BE2C (cell line): ENCODE results near the gene NF1.
"Not testable (repeated sequence)": the region's sequence is repeated elsewhere in the genome, so short reads cannot be mapped to it uniquely, and the experiment has no call there.

Source experiments
- DNase-seq: peaks from one replicate; pipeline ENCODE4 v3.0.0-alpha.2; 2020
- H3K27me3 ChIP-seq: fragments of 250-450 bp; sonication (Bioruptor Pico); 2 replicates; pipeline ENCODE4 v1.5.1; 2020; ENCODE audit warnings: mild to moderate bottlenecking
- H3K36me3 ChIP-seq: fragments of 250-450 bp; sonication (Bioruptor Pico); 2 replicates; pipeline ENCODE4 v1.5.1; 2020; ENCODE audit warnings: mild to moderate bottlenecking
- H3K4me1 ChIP-seq: fragments of 250-450 bp; sonication (Bioruptor Pico); 2 replicates; pipeline ENCODE4 v1.5.1; 2020
- H3K4me3 ChIP-seq: 2 replicates; pipeline ENCODE4 v1.5.1; 2011; ENCODE audit warnings: low read depth, low read length
- H3K9me3 ChIP-seq: fragments of 250-450 bp; sonication (Bioruptor Pico); 2 replicates; pipeline ENCODE4 v1.5.1; 2020
- TF ChIP-seq, protein P1 (sequence below): IDR thresholded peaks from 2 replicates; pipeline ENCODE4 v1.5.1; 2012; ENCODE audit warnings: mild to moderate bottlenecking, low read depth, low read length

NF1 gene

DNA sequence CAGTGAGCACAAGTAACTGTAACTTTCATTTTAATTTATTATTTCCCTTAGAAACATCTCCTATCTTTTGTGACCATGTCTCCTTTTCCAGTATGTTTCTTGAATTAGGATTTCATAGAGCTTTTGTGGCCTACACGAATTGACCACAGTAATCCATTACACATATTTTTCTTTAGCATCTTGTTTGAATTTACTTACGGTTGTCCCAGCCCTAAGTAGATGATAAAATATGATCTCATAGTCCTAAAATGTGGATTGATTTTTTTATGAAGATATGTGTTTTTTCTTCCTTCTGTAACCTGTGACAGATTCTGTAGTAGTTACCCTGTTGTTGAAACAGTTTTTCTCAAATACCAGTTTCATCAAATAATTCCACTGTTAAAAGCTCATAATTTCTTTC is 61.5 kb downstream of the NF1 start:
- H3K36me3 ChIP-seq: no peaks in the 10 kb centered on the region
- no peak for DNase-seq
- no peak overlapping the region for H3K4me3 ChIP-seq
- H3K4me1 ChIP-seq: no peaks in the 10 kb centered on the region
- H3K9me3 ChIP-seq: no peaks in the 10 kb centered on the region
- H3K27me3 ChIP-seq: no peaks in the 10 kb centered on the region
- TF ChIP-seq, protein P1, sequence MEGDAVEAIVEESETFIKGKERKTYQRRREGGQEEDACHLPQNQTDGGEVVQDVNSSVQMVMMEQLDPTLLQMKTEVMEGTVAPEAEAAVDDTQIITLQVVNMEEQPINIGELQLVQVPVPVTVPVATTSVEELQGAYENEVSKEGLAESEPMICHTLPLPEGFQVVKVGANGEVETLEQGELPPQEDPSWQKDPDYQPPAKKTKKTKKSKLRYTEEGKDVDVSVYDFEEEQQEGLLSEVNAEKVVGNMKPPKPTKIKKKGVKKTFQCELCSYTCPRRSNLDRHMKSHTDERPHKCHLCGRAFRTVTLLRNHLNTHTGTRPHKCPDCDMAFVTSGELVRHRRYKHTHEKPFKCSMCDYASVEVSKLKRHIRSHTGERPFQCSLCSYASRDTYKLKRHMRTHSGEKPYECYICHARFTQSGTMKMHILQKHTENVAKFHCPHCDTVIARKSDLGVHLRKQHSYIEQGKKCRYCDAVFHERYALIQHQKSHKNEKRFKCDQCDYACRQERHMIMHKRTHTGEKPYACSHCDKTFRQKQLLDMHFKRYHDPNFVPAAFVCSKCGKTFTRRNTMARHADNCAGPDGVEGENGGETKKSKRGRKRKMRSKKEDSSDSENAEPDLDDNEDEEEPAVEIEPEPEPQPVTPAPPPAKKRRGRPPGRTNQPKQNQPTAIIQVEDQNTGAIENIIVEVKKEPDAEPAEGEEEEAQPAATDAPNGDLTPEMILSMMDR: no peak

GRCh38 chr17:31156864-31157263 is 62.1 kb downstream of the NF1 start:
- DNase-seq, H3K9me3 ChIP-seq, H3K36me3 ChIP-seq, H3K27me3 ChIP-seq, H3K4me1 ChIP-seq, H3K4me3 ChIP-seq: not testable (repeated sequence)

GRCh38 chr17:31158746-31159377 is 64.1 kb downstream of the NF1 start:
- no peaks in the 10 kb centered on the region for H3K36me3 ChIP-seq
- no peaks in the 10 kb centered on the region for H3K9me3 ChIP-seq
- TF ChIP-seq, protein P1: no peak
- no peak for DNase-seq
- H3K4me3 ChIP-seq: no peak overlapping the region
- no peaks in the 10 kb centered on the region for H3K4me1 ChIP-seq
- no peaks in the 10 kb centered on the region for H3K27me3 ChIP-seq

DNA sequence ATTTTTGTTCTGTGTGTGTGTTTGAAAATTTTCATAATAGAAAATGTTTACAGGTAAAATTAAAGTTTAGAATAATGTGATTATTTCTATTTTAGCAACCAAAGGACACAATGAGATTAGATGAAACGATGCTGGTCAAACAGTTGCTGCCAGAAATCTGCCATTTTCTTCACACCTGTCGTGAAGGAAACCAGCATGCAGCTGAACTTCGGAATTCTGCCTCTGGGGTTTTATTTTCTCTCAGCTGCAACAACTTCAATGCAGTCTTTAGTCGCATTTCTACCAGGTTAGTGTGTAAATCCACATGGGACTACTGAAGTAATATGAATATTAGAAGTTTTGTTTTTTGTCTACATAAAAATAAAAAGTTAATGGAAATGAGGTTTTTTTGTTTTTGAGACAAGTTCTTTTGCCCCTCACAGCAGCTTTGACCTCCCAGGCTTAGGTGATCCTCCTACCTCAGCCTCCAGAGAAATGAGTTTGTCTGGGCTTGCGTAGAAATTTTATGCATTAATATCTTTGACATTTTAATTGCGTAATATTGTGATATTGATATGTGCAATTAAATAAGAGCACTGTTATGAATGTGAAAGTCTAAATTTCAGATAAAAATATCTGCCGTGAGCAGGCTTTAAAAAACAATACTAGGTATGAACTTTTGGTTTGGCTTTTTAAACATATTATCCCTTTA is 68.5 kb downstream of the NF1 start:
- Histone ChIP-seq H3K9me3 (no peaks in the 10 kb centered on the region), H3K27me3 (no peaks in the 10 kb centered on the region)
- TF ChIP-seq, protein P1: no peak

DNA sequence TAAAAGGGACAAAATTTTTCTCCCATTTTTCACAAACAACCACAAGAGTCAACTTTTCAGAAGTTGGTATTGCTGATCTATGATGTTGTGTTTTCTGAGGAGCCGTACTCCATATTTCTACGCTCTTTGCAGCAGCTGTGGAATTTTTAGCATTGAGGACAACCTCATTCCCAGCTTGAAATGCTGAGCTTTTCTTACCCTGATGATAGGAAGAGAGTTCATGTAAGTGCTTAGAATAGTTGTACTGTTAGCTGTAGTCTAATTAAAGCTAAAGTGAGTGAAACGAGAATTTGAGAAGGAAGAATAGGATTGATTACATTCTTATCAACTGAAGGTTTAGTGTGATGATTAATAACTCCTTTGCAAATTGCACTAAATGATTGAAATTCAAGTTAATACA is 72.3 kb downstream of the NF1 start:
- TF ChIP-seq, protein P1: no peak

More for the DNA sequence above, 68.5 kb downstream of the NF1 start:
- H3K36me3 ChIP-seq: no peaks in the 10 kb centered on the region
- H3K4me1 ChIP-seq: no peaks in the 10 kb centered on the region
- no peak overlapping the region for H3K4me3 ChIP-seq
- DNase-seq: no peak

DNA sequence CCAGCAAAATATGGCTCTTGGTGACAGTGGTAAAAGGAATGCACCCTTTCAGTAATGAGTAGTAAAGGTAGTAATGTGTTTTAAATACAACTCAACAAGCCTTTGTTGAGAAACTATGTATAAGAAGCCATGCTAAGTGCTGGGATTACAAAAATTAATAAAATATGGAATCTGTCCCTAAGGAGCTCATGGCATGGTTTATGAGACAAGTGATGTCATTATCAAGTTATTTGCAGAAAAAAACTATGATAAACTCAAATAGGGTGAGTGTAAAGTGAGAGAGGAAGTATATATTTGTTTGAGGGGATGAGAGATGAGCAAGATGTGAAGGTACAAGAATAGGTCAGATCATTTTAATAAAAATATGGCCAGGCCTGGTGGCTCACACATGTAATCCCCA is 76.9 kb downstream of the NF1 start:
- TF ChIP-seq, protein P1: no peak
- no peaks in the 10 kb centered on the region for H3K36me3 ChIP-seq
- H3K4me3 ChIP-seq: no peak overlapping the region
- no peak for DNase-seq
- no peaks in the 10 kb centered on the region for H3K9me3 ChIP-seq
- no peaks in the 10 kb centered on the region for H3K4me1 ChIP-seq
- no peaks in the 10 kb centered on the region for H3K27me3 ChIP-seq

More for the DNA sequence above, 72.3 kb downstream of the NF1 start:
- no peaks in the 10 kb centered on the region for H3K36me3 ChIP-seq
- H3K4me3 ChIP-seq: no peak overlapping the region
- no peaks in the 10 kb centered on the region for H3K27me3 ChIP-seq
- H3K9me3 ChIP-seq: no peaks in the 10 kb centered on the region
- H3K4me1 ChIP-seq: no peaks in the 10 kb centered on the region
- no peak for DNase-seq
